Subcutaneous abdominal adipose tissue (tissue), 5 donors: ENCODE results near the gene RNF112.

Source experiments
- H3K27ac ChIP-seq: one replicate; pipeline ENCODE4 v1.7.0; 2013; ENCODE audit warnings: low read depth, mild to moderate bottlenecking, inconsistent platforms, low read length, moderate library complexity
- H3K27me3 ChIP-seq, 5 donors: one replicate each; pipeline ENCODE4 v1.7.0; 2013; ENCODE audit warnings: low read length in 5 of 5, inconsistent platforms in 1 of 5; ENCODE audit not compliant: control insufficient read depth in 5 of 5, insufficient read depth in 4 of 5
- H3K36me3 ChIP-seq, 5 donors: one replicate each; pipeline ENCODE4 v1.7.0; 2013; ENCODE audit warnings: low read length in 5 of 5; ENCODE audit not compliant: control insufficient read depth in 5 of 5, insufficient read depth in 5 of 5
- H3K4me1 ChIP-seq, 5 donors: one replicate each; pipeline ENCODE4 v1.7.0; 2013; ENCODE audit warnings: low read length in 5 of 5, mild to moderate bottlenecking in 3 of 5, moderate library complexity in 1 of 5; ENCODE audit not compliant: control insufficient read depth in 5 of 5, insufficient read depth in 5 of 5
- H3K4me3 ChIP-seq, 5 donors: one replicate each; pipeline ENCODE4 v1.7.0; 2013; ENCODE audit warnings: low read length in 5 of 5, low read depth in 1 of 5
- H3K9ac ChIP-seq, 5 donors: one replicate each; pipeline ENCODE4 v1.7.0; 2013; ENCODE audit warnings: low read length in 5 of 5, mild to moderate bottlenecking in 4 of 5, moderate library complexity in 3 of 5
- H3K9me3 ChIP-seq, 5 donors: one replicate each; pipeline ENCODE4 v1.7.0; 2013; ENCODE audit warnings: low read length in 5 of 5; ENCODE audit not compliant: control insufficient read depth in 5 of 5
- donor health status: healthy.
- donor health status: healthy.
- donor health status: healthy.
- donor health status: healthy.
- donor health status: healthy.

RNF112 gene

DNA sequence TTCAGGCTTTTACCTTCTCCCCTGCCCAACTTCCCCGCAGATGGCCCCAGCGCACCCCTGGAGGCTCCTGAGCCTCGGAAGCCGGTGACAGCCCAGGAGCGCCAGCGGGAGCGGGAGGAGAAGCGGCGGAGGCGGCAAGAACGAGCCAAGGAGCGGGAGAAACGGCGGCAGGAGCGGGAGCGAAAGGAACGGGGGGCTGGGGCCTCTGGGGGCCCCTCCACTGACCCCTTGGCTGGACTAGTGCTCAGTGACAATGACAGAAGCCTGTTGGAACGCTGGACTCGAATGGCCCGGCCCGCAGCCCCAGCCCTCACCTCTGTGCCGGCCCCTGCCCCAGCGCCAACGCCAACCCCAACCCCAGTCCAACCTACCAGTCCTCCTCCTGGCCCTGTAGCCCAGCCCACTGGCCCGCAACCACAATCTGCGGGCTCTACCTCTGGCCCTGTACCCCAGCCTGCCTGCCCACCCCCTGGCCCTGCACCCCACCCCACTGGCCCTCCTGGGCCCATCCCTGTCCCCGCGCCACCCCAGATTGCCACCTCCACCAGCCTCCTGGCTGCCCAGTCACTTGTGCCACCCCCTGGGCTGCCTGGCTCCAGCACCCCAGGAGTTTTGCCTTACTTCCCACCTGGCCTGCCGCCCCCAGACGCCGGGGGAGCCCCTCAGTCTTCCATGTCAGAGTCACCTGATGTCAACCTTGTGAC is 29.1 kb upstream of the RNF112 start:
- Histone ChIP-seq H3K9me3 (no peaks in the 10 kb centered on the region), H3K4me3 (no peak overlapping the region), H3K27ac (no peak overlapping the region), H3K36me3 (peaks cover 0 to 65% (median 59%) of the 10 kb centered on the region in 5 donors), H3K4me1 (peaks cover 12 to 62% (median 47%) of the 10 kb centered on the region in 5 donors), H3K9ac (no peak overlapping the region), H3K27me3 (no peaks in the 10 kb centered on the region)

DNA sequence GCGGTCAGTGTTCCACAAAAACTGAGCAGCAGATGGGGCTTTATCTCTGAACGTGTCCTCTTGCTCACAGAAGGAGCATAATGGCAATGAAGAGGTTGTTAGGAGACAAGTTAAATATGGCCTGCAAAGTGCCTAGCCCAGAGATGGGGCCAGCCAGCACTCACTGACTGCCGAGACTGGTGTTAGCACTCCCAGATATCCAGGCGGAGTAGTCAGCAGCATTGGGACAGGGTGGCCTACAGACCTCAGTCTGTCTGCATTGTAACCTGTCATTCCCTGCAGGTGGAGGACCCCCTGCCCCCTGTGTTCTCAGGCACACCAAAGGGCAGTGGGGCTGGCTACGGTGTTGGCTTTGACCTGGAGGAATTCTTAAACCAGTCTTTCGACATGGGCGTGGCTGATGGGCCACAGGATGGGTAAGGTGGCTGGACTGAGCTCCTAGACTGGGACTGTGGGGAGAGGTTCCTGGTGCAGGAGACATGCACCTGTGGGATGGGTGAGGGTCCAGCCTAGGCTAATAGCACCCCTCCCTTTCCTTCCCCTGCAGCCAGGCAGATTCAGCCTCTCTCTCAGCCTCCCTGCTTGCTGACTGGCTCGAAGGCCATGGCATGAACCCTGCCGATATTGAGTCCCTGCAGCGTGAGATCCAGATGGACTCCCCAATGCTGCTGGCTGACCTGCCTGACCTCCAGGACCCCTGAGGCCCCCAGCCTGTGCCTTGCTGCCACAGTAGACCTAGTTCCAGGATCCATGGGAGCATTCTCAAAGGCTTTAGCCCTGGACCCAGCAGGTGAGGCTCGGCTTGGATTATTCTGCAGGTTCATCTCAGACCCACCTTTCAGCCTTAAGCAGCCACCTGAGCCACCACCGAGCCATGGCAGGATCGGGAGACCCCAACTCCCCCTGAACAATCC is 28.2 kb upstream of the RNF112 start:
- Histone ChIP-seq H3K9me3 (no peaks in the 10 kb centered on the region), H3K4me1 (peaks cover 13 to 64% (median 46%) of the 10 kb centered on the region in 5 donors), H3K36me3 (peaks cover 0 to 65% (median 59%) of the 10 kb centered on the region in 5 donors), H3K4me3 (no peak overlapping the region), H3K27ac (no peak overlapping the region), H3K9ac (no peak overlapping the region), H3K27me3 (no peaks in the 10 kb centered on the region)

DNA sequence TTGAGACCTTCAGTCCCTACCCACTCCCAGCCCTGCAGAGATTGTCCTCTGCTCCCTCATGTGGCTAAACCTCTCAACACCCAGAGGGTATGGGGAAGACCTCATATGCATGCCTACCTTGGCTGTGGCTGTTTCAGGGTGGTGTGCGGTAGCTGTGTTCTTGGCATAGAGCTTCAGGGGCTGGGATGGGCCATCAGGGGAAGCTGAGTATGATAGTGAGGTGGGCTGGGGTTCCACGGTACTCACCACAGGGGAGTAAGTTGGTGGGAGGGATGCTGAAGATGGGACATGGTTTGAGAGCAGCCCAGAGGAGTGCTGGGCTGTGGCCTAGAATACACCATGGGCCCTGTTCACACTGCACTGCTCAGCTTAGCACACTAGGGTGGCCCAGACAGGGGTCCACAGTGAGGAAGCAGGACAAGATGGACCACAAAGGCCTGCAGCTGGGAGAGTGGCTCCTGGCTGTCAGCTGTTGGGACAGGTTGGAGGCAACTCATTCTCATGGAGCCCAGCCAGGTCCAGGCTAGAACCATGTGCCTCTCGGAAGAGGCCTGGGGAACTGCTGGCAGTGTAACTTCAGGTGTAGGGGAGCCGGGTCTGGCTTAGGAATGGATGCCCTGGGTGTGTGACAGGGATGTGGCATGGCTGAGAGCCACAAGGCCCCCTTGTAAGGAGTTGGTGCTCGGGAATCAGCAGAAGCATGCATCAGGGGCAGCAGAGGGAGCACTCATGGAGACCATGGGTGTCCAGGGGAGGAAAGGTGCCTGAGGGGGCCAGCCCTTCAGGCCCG is 27.2 kb upstream of the RNF112 start:
- peaks cover 0 to 65% (median 59%) of the 10 kb centered on the region in 5 donors for H3K36me3 ChIP-seq
- H3K27ac ChIP-seq: peak overlapping the region; percentile 7
- H3K9me3 ChIP-seq: no peaks in the 10 kb centered on the region
- no peaks in the 10 kb centered on the region for H3K27me3 ChIP-seq
- H3K4me1 ChIP-seq: peaks cover 16 to 66% (median 51%) of the 10 kb centered on the region in 5 donors
- no peak overlapping the region for H3K4me3 ChIP-seq
- H3K9ac ChIP-seq: no peak overlapping the region

DNA sequence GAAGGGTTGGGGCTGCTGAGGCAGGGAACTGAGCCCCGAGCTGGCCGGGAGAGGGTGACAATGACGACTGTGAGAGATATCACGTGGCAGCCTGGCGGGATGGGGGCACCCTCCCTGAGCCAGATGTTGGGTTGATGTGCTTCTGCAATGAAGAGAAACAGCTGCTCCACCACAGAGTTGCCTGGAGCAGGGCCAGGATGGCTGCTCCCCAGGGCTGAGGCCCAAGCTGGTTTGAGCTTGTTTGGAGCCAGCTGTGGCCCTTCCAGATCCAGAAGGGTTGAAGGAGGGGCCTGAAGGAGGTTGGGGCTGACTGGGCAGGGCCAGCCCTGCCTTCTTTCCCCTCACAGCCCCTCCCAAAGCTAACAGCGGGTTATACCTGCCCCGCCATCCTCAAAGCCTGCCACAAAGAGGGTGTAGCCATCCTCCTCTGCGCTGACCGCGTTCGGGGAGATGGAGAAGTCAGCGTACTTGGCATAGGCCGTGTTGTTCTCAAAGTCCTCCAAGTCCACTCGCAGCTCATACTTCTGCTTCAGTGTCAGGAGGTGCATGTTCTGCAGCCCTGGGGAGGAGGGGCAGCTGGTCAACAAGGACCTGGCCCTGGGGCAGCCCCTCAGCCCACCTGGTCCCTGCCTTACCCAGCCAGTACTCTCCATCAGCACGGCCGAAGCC is 26.2 kb upstream of the RNF112 start:
- Histone ChIP-seq H3K4me3 (peak overlapping the region in 3 of 5 donors; percentile 12 to 50 (median 24)), H3K9ac (peak overlapping the region in 3 of 5 donors; percentile 18 to 43 (median 42)), H3K36me3 (peaks cover 0 to 57% (median 53%) of the 10 kb centered on the region in 5 donors), H3K4me1 (peaks cover 11 to 60% (median 44%) of the 10 kb centered on the region in 5 donors), H3K9me3 (no peaks in the 10 kb centered on the region), H3K27me3 (no peaks in the 10 kb centered on the region), H3K27ac (peak overlapping the region; percentile 37)

DNA sequence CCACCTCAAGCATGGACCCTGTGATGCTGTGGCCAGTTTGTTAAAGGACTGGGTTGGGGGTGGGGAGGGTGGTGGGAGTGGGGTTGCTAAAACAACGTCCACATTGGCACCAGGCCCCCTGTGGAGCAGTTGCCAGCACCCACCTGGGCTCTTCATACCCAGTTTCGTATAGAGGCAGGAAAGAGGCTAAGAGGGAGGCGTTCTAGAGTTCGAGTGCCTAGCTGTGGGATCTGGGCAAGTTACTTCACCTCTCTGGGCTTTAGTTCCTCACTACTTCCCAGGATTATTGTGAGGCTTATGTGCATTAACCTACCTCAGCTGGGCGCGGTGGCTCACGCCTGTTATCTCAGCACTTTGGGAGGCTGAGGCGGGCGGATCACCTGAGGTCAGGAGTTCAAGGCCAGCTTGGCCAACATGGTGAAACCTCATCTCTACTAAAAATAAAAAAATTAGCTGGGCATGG is 25.5 kb upstream of the RNF112 start:
- Histone ChIP-seq H3K36me3 (peaks cover 0 to 50% (median 46%) of the 10 kb centered on the region in 5 donors), H3K9ac (peak overlapping the region in 1 of 5 donors; percentile 43), H3K4me3 (no peak overlapping the region), H3K27ac (peak overlapping the region; percentile 55), H3K27me3 (no peaks in the 10 kb centered on the region), H3K9me3 (no peaks in the 10 kb centered on the region), H3K4me1 (peaks cover 11 to 60% (median 44%) of the 10 kb centered on the region in 5 donors)

DNA sequence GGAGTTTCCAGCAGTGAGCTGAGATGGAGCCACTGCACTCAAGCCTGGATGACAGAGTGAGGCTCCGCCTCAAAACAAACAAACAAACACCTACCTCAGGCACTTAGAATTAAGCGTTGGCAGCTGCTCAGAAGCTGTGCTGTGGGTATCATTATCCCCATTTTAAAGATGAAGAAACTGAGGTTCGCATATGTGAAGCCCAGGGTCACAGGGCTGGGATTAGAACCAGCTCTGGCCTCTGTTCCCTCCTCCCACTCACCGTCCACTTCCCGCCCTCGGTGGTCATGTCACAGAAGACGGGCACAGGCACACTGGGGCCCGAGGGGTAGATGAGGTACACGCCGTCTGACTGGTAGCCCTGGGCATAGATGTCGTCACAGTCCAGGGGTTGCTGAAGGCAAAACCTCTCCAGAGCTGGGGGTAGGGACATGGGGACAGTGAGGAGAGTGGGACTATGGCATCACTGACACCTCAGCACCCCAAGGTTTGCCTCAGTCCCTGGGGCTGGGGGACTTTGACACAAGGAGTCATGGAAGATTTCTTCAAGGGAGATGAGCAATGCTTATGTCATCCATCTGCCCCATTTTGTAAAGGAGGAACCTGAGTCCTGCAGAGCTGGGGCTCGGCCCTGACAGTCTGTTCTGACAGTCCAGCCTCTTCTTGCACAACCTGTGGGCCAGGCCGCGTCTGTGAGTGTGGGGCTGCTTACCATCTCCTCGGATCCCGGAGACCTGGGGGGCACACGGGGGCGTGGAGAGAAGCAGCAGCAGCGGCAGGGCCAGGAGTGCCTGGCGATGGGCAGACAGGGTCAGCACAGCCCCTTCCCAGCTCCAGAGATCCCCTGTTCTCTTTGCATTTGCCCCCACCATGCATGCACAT is 24.7 kb upstream of the RNF112 start:
- Histone ChIP-seq H3K9ac (peak overlapping the region in 2 of 5 donors; percentile 41 to 57), H3K27ac (peak overlapping the region; percentile 55), H3K4me3 (peak overlapping the region; percentile 48 to 56 (median 53)), H3K27me3 (no peaks in the 10 kb centered on the region), H3K36me3 (peaks cover 0 to 43% (median 39%) of the 10 kb centered on the region in 5 donors), H3K9me3 (no peaks in the 10 kb centered on the region), H3K4me1 (peaks cover 11 to 60% (median 44%) of the 10 kb centered on the region in 5 donors)

DNA sequence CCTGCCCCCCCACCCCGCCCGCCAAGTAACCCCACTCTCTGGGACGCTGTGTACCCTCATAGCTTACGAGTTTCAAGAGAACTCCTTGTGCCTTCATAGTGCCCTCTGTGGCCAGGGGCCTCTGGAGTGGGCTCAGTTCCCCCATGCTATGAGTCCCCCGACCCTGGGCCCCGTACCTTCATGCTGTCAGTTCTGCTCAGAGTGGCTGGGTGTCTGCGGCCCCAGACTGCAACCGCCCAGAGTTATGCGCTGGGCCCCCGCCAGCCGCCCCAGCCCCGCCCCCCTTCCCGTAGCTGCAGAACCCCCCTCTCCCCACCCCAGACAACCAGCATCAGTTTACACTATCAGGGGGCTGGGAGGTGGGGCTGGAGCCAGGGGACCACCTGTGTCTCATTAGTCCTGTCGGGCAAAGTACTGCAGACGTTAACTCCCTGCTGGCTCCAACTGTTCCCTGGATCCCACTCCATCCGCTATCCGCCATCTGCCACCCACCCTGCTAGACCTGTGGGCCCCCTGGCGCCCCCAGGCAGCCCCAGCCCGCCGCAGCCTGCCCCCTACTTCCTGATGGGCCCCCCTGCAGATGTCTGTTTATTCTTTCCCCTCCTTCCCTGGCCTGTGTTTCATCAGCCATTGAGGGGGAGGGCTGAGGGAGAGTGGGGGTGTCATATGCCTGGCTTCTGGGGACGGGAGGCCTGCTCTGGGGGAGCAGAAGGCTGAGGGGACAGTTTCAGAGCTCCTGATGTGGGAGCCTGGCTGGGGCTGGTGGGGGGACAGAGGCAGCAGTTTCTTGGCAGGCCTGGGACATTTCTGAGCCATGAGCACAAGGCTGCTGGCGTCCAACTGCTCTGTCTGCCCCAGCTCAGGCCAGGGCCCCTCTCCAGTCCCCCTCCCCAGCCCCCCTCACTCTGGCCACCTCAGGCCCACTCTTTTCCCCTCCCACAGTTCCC is 23.8 kb upstream of the RNF112 start, which contains the start of gene MFAP4:
Gene MFAP4, minus strand, starts transcription at position 217 of the 947 bp plus-strand sequence. Its CDS starts 35 bp downstream, at position 182.
- peak within 1 kb of the TSS; percentile 55 for H3K27ac ChIP-seq
- H3K9ac ChIP-seq: peak within 1 kb of the TSS in 2 of 5 donors; percentile 41 to 57
- H3K27me3 ChIP-seq: no peaks in the 10 kb centered on the region
- no peaks in the 10 kb centered on the region for H3K9me3 ChIP-seq
- H3K4me3 ChIP-seq: peak within 1 kb of the TSS; percentile 48 to 56 (median 53)
- peaks cover 0 to 33% (median 30%) of the 10 kb centered on the region in 5 donors for H3K36me3 ChIP-seq
- peaks cover 11 to 59% (median 44%) of the 10 kb centered on the region in 5 donors for H3K4me1 ChIP-seq
